Tongue (tissue), 2 donors: ENCODE data around the gene FXN. TPM values are rescaled to one million over a fixed set of nuclear protein-coding genes. Genes with fewer than 3 reads are reported as not detected.
"Not testable (repeated sequence)": the region's sequence is repeated elsewhere in the genome, so short reads cannot be mapped to it uniquely, and the experiment has no call there.

ENCODE experiments used
- DNase-seq: peaks from one replicate; pipeline ENCODE4 v3.0.0-alpha.2; 2015
- total RNA-seq: library from RNA; depleted of rRNA; stranded (reverse); fragments of >200 nt; gene quantifications from one replicate; pipeline ENCODE4 v1.2.3, GENCODE V29; 2014

FXN gene
- total RNA-seq = 3.1 TPM

- peak; percentile 90 for DNase-seq
These were observed at the start of gene FXN for GRCh38 chr9:69035438-69036308. Gene FXN (plus strand): TSS chr9:69035752. CDS start chr9:69035783, 31 bp downstream.

GRCh38 chr9:68986949-68987348 is 48.6 kb upstream of the FXN start:
- DNase-seq = not testable (repeated sequence)

- DNase-seq = no peak
These were observed 44.1 kb upstream of the FXN start for GRCh38 chr9:68991457-68991856.

- no peak for DNase-seq
These were observed 39.8 kb upstream of the FXN start for GRCh38 chr9:68995776-68996175.

GRCh38 chr9:68996462-68996861 is 39.1 kb upstream of the FXN start:
- DNase-seq = no peak

- DNase-seq = no peak
These were observed 37.9 kb upstream of the FXN start for GRCh38 chr9:68997666-68998065.

- no peak for DNase-seq
These were observed 37.2 kb upstream of the FXN start for GRCh38 chr9:68998385-68998784.

GRCh38 chr9:68998812-68999211 is 36.7 kb upstream of the FXN start:
- DNase-seq = no peak

GRCh38 chr9:68999393-69000105 is 36.0 kb upstream of the FXN start:
- DNase-seq = peak; percentile 85

GRCh38 chr9:69001921-69002320 is 33.6 kb upstream of the FXN start:
- no peak for DNase-seq

- DNase-seq = no peak
These were observed 32.5 kb upstream of the FXN start for GRCh38 chr9:69003051-69003450.

- peak; percentile 37 for DNase-seq
These were observed 30.7 kb upstream of the FXN start for GRCh38 chr9:69004836-69005235.

GRCh38 chr9:69009708-69010107 is 25.8 kb upstream of the FXN start:
- DNase-seq = no peak

GRCh38 chr9:69012696-69013381 is 22.7 kb upstream of the FXN start:
- no peak for DNase-seq

- DNase-seq = no peak
These were observed 22.2 kb upstream of the FXN start for GRCh38 chr9:69013382-69013727.

- DNase-seq = no peak
These were observed 21.5 kb upstream of the FXN start, which contains the start of gene PRKACG for GRCh38 chr9:69014013-69014412. Gene PRKACG (minus strand): TSS chr9:69014113. CDS start chr9:69014092, 21 bp downstream.

GRCh38 chr9:69016191-69017096 is 19.1 kb upstream of the FXN start:
- DNase-seq = no peak

GRCh38 chr9:69018737-69019136 is 16.8 kb upstream of the FXN start:
- no peak for DNase-seq

- DNase-seq = no peak
These were observed 15.7 kb upstream of the FXN start for GRCh38 chr9:69019808-69020207.

- DNase-seq = no peak
These were observed 15.0 kb upstream of the FXN start for GRCh38 chr9:69020301-69021145.

- DNase-seq = no peak
These were observed 11.9 kb upstream of the FXN start for GRCh38 chr9:69023650-69024049.
